HG02763 (cell line): ENCODE measurements around the gene RAB36.

Experiments used
- ATAC-seq: cut with Tn5 transposase; IDR thresholded peaks from one replicate; pipeline ENCODE4 v1.9.1; 2021; ENCODE audit warnings: mild to moderate bottlenecking, moderate library complexity; ENCODE audit not compliant: unreplicated experiment

Gene RAB36

GRCh38 chr22:23180301-23180892 is 35.1 kb downstream of the RAB36 start, which contains the start of gene BCR:
Gene BCR (plus strand): TSS chr22:23180509. CDS start chr22:23180961, 452 bp downstream.
- no peak for ATAC-seq

DNA sequence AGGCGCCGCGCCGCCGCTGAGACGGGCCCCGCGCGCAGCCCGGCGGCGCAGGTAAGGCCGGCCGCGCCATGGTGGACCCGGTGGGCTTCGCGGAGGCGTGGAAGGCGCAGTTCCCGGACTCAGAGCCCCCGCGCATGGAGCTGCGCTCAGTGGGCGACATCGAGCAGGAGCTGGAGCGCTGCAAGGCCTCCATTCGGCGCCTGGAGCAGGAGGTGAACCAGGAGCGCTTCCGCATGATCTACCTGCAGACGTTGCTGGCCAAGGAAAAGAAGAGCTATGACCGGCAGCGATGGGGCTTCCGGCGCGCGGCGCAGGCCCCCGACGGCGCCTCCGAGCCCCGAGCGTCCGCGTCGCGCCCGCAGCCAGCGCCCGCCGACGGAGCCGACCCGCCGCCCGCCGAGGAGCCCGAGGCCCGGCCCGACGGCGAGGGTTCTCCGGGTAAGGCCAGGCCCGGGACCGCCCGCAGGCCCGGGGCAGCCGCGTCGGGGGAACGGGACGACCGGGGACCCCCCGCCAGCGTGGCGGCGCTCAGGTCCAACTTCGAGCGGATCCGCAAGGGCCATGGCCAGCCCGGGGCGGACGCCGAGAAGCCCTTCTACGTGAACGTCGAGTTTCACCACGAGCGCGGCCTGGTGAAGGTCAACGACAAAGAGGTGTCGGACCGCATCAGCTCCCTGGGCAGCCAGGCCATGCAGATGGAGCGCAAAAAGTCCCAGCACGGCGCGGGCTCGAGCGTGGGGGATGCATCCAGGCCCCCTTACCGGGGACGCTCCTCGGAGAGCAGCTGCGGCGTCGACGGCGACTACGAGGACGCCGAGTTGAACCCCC is 35.8 kb downstream of the RAB36 start:
- ATAC-seq = no peak

DNA sequence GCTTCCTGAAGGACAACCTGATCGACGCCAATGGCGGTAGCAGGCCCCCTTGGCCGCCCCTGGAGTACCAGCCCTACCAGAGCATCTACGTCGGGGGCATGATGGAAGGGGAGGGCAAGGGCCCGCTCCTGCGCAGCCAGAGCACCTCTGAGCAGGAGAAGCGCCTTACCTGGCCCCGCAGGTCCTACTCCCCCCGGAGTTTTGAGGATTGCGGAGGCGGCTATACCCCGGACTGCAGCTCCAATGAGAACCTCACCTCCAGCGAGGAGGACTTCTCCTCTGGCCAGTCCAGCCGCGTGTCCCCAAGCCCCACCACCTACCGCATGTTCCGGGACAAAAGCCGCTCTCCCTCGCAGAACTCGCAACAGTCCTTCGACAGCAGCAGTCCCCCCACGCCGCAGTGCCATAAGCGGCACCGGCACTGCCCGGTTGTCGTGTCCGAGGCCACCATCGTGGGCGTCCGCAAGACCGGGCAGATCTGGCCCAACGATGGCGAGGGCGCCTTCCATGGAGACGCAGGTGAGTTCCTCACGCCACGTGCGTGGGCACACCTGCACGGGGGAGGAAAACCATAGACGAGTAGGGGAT is 36.5 kb downstream of the RAB36 start:
- ATAC-seq = no peak

- ATAC-seq = no peak
These were observed 37.2 kb downstream of the RAB36 start for GRCh38 chr22:23182309-23183060.

DNA sequence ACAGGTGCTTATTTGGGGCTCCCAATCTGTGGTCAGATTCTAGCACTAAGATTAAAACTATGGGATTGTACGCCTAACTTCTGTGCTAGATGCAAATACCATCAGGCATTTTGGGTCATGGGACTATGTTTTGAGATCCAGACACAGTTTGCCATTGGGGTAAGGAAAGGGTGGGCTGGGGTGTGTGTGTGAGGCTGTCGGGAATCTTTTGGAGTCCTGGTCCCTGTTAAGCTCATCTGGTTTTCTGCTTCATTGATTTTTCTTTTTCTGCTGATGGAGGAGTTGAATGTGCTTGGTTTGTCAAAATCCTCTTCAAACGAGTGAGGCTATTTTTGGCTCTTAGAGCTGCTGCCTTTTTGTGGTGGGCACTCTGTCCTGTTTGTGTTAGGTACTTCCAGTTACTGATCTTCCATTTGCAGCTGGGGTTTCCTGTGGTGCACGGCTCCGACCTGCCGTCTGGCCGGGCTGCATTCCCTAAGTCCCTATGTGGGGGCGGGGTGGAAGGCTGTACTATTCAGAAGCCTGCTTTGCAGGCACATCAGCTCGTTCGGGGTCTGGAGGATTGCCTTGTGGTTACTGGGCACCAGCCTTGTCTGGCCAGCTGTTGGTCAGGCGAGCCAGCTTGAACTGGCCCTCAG is 37.9 kb downstream of the RAB36 start:
- ATAC-seq = no peak

DNA sequence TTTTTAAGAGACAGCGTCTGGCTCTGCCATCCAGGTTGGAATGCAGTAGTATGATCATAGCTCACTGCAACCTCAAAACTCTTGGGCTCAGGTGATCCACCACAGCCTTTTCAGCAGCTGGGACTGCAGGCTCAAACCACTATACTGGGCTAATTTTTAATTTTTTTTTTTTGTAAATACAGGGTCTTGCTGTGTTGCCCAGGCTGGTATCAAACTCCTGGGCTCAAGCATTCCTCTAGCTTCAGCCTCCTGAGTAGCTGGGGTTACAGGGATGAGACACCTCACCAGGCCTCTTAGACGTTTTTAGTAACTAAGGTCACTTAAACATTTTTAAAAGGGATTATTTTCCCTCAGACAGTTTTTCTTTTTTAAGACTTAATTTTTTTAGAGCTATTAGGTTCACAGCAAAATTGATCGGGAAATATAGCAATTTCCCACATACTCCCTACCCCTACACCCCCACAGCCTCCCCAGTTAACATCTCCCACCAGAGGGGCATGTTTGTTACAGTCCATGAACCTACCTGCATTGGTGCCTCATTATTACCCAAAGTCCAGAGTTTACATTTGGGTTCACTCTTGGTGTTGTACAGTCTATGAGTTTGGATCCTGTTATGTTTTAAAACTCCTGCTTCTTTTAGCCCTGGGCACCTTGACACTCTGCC is 39.0 kb downstream of the RAB36 start:
- no peak for ATAC-seq

GRCh38 chr22:23184764-23185113 is 39.5 kb downstream of the RAB36 start:
- ATAC-seq = no peak

- no peak for ATAC-seq
These were observed 41.9 kb downstream of the RAB36 start for GRCh38 chr22:23187211-23187610.

GRCh38 chr22:23187871-23188700 is 42.8 kb downstream of the RAB36 start:
- no peak for ATAC-seq

- no peak for ATAC-seq
These were observed 45.2 kb downstream of the RAB36 start for GRCh38 chr22:23190526-23190925.

- ATAC-seq = no peak
These were observed 46.9 kb downstream of the RAB36 start for GRCh38 chr22:23192133-23192532.

- no peak for ATAC-seq
These were observed 47.3 kb downstream of the RAB36 start for GRCh38 chr22:23192558-23192957.

DNA sequence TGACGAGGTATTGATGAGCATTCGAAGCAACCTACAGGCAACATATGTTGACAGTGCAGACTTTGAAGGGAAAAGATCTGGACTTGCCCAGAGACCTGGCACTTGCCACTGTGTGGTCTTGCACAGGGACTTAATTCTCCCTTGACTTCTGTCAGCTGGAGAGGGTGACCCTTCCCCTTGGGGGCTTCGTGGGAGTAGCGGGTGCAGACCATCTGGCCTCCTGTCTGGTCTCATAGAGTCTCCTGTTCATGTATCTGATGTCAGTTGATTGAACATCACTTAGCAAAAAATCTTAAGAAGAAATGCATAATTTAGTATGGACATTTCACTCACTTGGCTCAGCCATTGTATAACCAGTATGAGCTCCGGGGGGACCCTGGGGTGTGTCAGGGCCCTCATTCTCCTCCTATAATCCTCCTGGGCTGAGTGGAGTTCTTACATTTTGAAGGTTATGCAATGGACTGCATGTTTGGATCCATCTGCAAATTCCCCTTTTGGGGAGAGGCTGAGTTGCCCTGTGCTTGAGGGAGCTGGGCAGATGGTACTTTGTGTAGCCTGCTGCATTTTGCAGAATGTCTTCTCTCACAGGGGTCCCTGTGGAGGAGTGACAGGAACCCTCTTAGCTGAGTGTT is 48.0 kb downstream of the RAB36 start:
- no peak for ATAC-seq

- ATAC-seq = no peak
These were observed 48.6 kb downstream of the RAB36 start for GRCh38 chr22:23193882-23194281.

DNA sequence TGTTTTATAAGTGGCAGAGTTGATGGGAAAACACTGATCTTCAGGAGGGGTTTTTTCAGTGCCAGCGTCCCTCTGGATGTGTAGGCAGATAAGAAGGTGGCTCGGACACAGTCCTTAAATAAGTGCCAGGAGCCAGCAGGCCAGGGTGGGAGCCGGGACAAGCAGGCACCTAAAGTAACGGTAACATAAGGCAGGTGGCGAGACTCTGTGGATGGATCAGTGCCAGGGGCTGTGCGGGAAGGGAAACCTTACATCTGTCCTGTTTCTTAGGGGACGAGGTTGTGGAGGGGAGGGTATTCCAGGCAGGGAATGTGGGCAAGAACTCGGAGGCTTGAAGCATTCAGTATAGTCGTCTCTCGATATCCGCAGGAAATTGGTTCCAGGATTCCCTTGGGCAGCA is 50.9 kb downstream of the RAB36 start:
- no peak for ATAC-seq

DNA sequence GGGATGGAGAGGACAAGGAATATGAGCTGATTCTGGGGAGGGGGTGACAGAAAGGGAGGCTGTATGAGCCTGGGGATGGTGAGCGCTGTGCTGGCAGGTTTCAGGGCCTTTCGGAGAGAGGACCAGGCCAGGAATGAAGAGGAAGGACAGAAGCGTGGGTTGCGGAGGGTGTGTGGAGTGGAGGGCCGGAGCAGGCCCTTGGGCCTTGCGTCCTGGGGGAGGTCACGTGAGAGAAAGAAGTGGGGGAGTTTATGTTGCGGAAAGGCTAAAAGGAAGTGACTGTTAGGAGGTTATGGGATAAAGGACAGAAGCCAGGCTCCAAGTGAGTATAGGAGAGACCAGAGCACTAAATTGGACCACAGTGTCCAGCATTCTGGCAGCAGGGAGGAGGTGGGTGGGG is 52.6 kb downstream of the RAB36 start:
- no peak for ATAC-seq

GRCh38 chr22:23199159-23199558 is 53.9 kb downstream of the RAB36 start:
- no peak for ATAC-seq

GRCh38 chr22:23200898-23201297 is 55.6 kb downstream of the RAB36 start:
- ATAC-seq = no peak

DNA sequence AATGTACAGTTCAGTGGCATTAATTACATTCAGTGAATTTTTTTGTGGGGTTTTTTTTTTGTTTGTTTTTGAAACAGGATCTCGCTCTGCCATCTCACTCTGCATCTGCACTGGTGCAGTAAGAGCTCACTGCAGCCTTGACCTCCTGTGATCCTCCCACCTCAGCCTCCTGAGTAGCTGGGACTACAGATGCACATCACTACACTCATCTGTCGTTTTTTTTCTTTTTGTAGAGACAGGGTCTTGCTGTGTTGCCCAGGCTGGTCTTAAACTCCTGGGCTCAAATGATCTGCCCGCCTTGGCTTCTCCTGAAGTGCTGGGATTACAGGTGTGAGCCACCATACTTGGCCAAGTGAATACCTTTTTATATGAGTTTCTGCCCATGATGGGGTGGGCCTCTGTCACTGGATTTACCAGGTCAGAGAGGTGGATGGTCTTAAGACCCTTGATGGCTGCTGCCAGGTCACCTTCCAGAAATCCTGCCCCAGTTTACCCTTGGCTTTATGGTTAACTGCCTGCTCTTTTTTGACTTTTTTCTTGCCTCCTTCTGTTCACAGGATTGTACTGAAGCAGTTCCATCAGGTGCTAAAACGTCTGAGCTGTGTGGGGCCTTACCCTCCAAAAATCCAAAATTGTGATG is 57.7 kb downstream of the RAB36 start:
- no peak for ATAC-seq
